WTC11 (cell line): ENCODE measurements around the gene KRTAP13-1. TPM values are rescaled to one million over a fixed set of nuclear protein-coding genes. Genes with fewer than 3 reads are reported as not detected.

Source experiments
- ATAC-seq: fragments of 200-7000 bp; cut with Tn5 transposase; 2 replicates; pipeline ENCODE4 v1.10.0; 2021; ENCODE audit warnings: mild to moderate bottlenecking, moderate library complexity
- Bru-seq: library from RNA; stranded (reverse); fragments of 400-500 nt; gene quantifications from one replicate; lab custom pipeline; 2021; lab: Mats Ljungman, UMichigan
- CTCF ChIA-PET: fragments of 300-600 bp; sonication (Branson Sonifier 250); formaldehyde crosslinking; loops from one replicate; lab custom pipeline; 2021; ENCODE audit warnings: antibody characterized with exemption; lab: Charles Lee
- POLR2A ChIA-PET: fragments of 350-600 bp; sonication (Branson Sonifier 250); formaldehyde crosslinking; loops from one replicate; lab custom pipeline; 2021; ENCODE audit warnings: antibody characterized with exemption; lab: Charles Lee
- DNase-seq: peaks from one replicate; pipeline ENCODE4 v3.0.0; 2021; ENCODE audit warnings: low spot score
- H3K27ac Mint-ChIP-seq: 2 replicates; pipeline ENCODE4 v1.8.0; 2021; ENCODE audit warnings: mixed read lengths
- H3K27me3 Mint-ChIP-seq: 2 replicates; pipeline ENCODE4 v1.8.0; 2021; ENCODE audit warnings: low read depth, mild to moderate bottlenecking, moderate library complexity, mixed read lengths
- H3K36me3 Mint-ChIP-seq: 2 replicates; pipeline ENCODE4 v1.8.0; 2021; ENCODE audit warnings: mixed read lengths
- H3K4me1 Mint-ChIP-seq: 2 replicates; pipeline ENCODE4 v1.8.0; 2022; ENCODE audit warnings: mixed read lengths
- H3K4me3 Mint-ChIP-seq: 2 replicates; pipeline ENCODE4 v1.8.0; 2021; ENCODE audit warnings: mild to moderate bottlenecking, moderate library complexity, mixed read lengths
- H3K9me3 Mint-ChIP-seq: 2 replicates; pipeline ENCODE4 v1.8.0; 2021; ENCODE audit warnings: mixed read lengths
- AR ChIP-seq: fragments of 250-450 bp; sonication (Bioruptor Pico); IDR thresholded peaks from 2 replicates; pipeline ENCODE4 v1.9.0; 2021; ENCODE audit warnings: mild to moderate bottlenecking
- ATF2 ChIP-seq: sonication (generic); formaldehyde crosslinking; IDR thresholded peaks from 2 replicates; pipeline ENCODE4 v1.8.1; 2022; ENCODE audit warnings: low read depth, missing genetic modification reagents, borderline replicate concordance
- E2F1 ChIP-seq: sonication (generic); formaldehyde crosslinking; IDR thresholded peaks from 2 replicates; pipeline ENCODE4 v1.8.0; 2022; ENCODE audit warnings: mild to moderate bottlenecking, missing genetic modification reagents
- E2F4 ChIP-seq: sonication (generic); formaldehyde crosslinking; IDR thresholded peaks from 2 replicates; pipeline ENCODE4 v1.8.1; 2022; ENCODE audit warnings: low read depth, mild to moderate bottlenecking, moderate library complexity, missing genetic modification reagents, borderline replicate concordance
- E2F5 ChIP-seq: sonication (generic); formaldehyde crosslinking; IDR thresholded peaks from 2 replicates; pipeline ENCODE4 v1.8.1; 2022; ENCODE audit warnings: mild to moderate bottlenecking, moderate library complexity, missing genetic modification reagents
- ESRRA ChIP-seq: sonication (generic); formaldehyde crosslinking; IDR thresholded peaks from 2 replicates; pipeline ENCODE4 v1.8.1; 2022; ENCODE audit warnings: mild to moderate bottlenecking, missing genetic modification reagents, borderline replicate concordance
- FOXP4 ChIP-seq: sonication (generic); formaldehyde crosslinking; IDR thresholded peaks from 2 replicates; pipeline ENCODE4 v1.8.0; 2022; ENCODE audit warnings: mild to moderate bottlenecking, missing genetic modification reagents
- NR1H2 ChIP-seq: sonication (generic); formaldehyde crosslinking; IDR thresholded peaks from 2 replicates; pipeline ENCODE4 v1.9.0; 2021; ENCODE audit warnings: mild to moderate bottlenecking, moderate library complexity, missing genetic modification reagents
- PREB ChIP-seq: sonication (generic); formaldehyde crosslinking; IDR thresholded peaks from 2 replicates; pipeline ENCODE4 v1.8.1; 2022; ENCODE audit warnings: mild to moderate bottlenecking, missing genetic modification reagents, moderate library complexity, borderline replicate concordance
- PRRX2 ChIP-seq: fragments of 250-450 bp; sonication (Bioruptor Pico); IDR thresholded peaks from 2 replicates; pipeline ENCODE4 v1.8.0; 2021; ENCODE audit warnings: mild to moderate bottlenecking
- SMAD4 ChIP-seq: sonication (generic); formaldehyde crosslinking; IDR thresholded peaks from 2 replicates; pipeline ENCODE4 v1.8.0; 2022; ENCODE audit warnings: mild to moderate bottlenecking, missing genetic modification reagents
- ZNF263 ChIP-seq: sonication (generic); formaldehyde crosslinking; IDR thresholded peaks from 2 replicates; pipeline ENCODE4 v1.8.1; 2022; ENCODE audit warnings: low read depth, mild to moderate bottlenecking, moderate library complexity, missing genetic modification reagents
- ZNF532 ChIP-seq: fragments of 250-450 bp; sonication (Bioruptor Pico); IDR thresholded peaks from 2 replicates; pipeline ENCODE4 v1.9.0; 2021; ENCODE audit warnings: mild to moderate bottlenecking, borderline replicate concordance
- long read RNA-seq, 3 experiments: library from RNA in 1 of 3; library from capped mRNA in 1 of 3; library from polyadenylated mRNA in 1 of 3; unstranded in 2 of 3; stranded (forward) in 1 of 3; transcript quantifications; one replicate each; pipeline ENCODE4 v2.0.0, GENCODE V29; 2021
- total RNA-seq: library from RNA; stranded (reverse); gene quantifications from 3 replicates; pipeline ENCODE4 v1.2.3, GENCODE V29; 2021

KRTAP13-1 gene
- total RNA-seq (not detected in 3 replicates), Bru-seq, nascent RNA (not detected)
- long read RNA-seq, experiment 1 = 0 reads
- long read RNA-seq, experiment 2 = 0 reads
- long read RNA-seq, experiment 3 = 0 reads

GRCh38 chr21:30395731-30396130 lies at the start of gene KRTAP13-1:
KRTAP13-1 (plus strand) TSS chr21:30396031; CDS start chr21:30396087, 56 bp downstream.
- Mint-ChIP-seq H3K4me1 (no peaks in the 10 kb centered on the region), H3K27me3 (no peaks in the 10 kb centered on the region), H3K27ac (no peak within 1 kb of the TSS), H3K36me3 (no peaks in the 10 kb centered on the region), H3K4me3 (no peak within 1 kb of the TSS), H3K9me3 (peaks cover 6% of the 10 kb centered on the region)
- CTCF ChIA-PET = interaction anchor here (2.5 kb wide), 1 partner anchor 13 kb away, joined by 7 read pairs; no protein-coding TSS in a partner anchor
- POLR2A ChIA-PET = no interaction called here
- TF ChIP-seq ATF2 (CRISPR knock-in tag) (no peak), NR1H2 (CRISPR knock-in tag) (no peak), ZNF263 (no peak), PRRX2 (CRISPR knock-in tag) (no peak), SMAD4 (CRISPR knock-in tag) (no peak)
- DNase-seq (no peak), ATAC-seq (no peak)

- Mint-ChIP-seq H3K9me3 (peaks cover 17% of the 10 kb centered on the region), H3K4me3 (no peak within 1 kb of the TSS), H3K27me3 (no peaks in the 10 kb centered on the region), H3K36me3 (no peaks in the 10 kb centered on the region)
- ChIA-PET CTCF (interaction anchor here (1.0 to 1.7 kb wide), 4 partner anchors 7 to 115 kb away, joined by 3 to 10 read pairs (median 6); no protein-coding TSS in a partner anchor), POLR2A (no interaction called here)
- DNase-seq = no peak
- TF ChIP-seq ESRRA (CRISPR knock-in tag) (no peak), FOXP4 (CRISPR knock-in tag) (no peak)
- TF ChIP-seq, all 79 proteins: peak for 0
- Mint-ChIP-seq H3K27ac (no peak within 1 kb of the TSS; the same call in 1 of the 2 replicates), H3K4me1 (peaks cover 21% of the 10 kb centered on the region)
- no peak for ATAC-seq
Measured at GRCh38 chr21:30348506-30348905, 47.3 kb upstream of the KRTAP13-1 start, which contains the start of gene KRTAP23-1. KRTAP23-1 (minus strand) TSS chr21:30348606; CDS start chr21:30348606, 0 bp downstream.

GRCh38 chr21:30349572-30349971 lies 46.3 kb upstream of the KRTAP13-1 start:
- ChIA-PET CTCF (interaction anchor here (0.5 to 1.7 kb wide), 6 partner anchors 8 to 677 kb away, joined by 3 to 10 read pairs (median 4); no protein-coding TSS in a partner anchor), POLR2A (interaction anchor here (0.6 kb wide), 1 partner anchor 1400 kb away, joined by 3 read pairs; no protein-coding TSS in a partner anchor)
- Mint-ChIP-seq H3K36me3 (no peaks in the 10 kb centered on the region), H3K27me3 (no peaks in the 10 kb centered on the region), H3K4me3 (no peak overlapping the region), H3K4me1 (peaks cover 21% of the 10 kb centered on the region), H3K9me3 (peaks cover 17% of the 10 kb centered on the region), H3K27ac (no peak overlapping the region)
- ATAC-seq (no peak), DNase-seq (no peak)
- TF ChIP-seq E2F5 (CRISPR knock-in tag) = no peak
- TF ChIP-seq E2F1 (CRISPR knock-in tag) = no peak
- no peak for TF ChIP-seq ZNF532 (CRISPR knock-in tag)
- no peak for TF ChIP-seq AR (CRISPR knock-in tag)
- no peak for TF ChIP-seq PREB (CRISPR knock-in tag)
- no peak for TF ChIP-seq E2F4
